Peyer's patch (tissue), 4 donors: Measurements from ENCODE around the gene MEGF8.

Source experiments
- POLR2A ChIP-seq, 2 donors: fragments of 450-650 bp; IDR thresholded peaks; one replicate each; pipeline ENCODE4 v1.5.1; 2017; ENCODE audit warnings: antibody characterized with exemption in 2 of 2, mild to moderate bottlenecking in 2 of 2, moderate library complexity in 2 of 2
- TF ChIP-seq, protein P1 (sequence below), 6 experiments: fragments of 450-650 bp in 4 of 6; fragments of 200-600 bp in 2 of 6; sonication (generic) in 1 of 6; IDR thresholded peaks; one replicate each; pipeline ENCODE4 v1.5.1; 2017 to 2019; ENCODE audit warnings: antibody characterized with exemption in 6 of 6, mild to moderate bottlenecking in 3 of 6, moderate library complexity in 1 of 6

DNA sequence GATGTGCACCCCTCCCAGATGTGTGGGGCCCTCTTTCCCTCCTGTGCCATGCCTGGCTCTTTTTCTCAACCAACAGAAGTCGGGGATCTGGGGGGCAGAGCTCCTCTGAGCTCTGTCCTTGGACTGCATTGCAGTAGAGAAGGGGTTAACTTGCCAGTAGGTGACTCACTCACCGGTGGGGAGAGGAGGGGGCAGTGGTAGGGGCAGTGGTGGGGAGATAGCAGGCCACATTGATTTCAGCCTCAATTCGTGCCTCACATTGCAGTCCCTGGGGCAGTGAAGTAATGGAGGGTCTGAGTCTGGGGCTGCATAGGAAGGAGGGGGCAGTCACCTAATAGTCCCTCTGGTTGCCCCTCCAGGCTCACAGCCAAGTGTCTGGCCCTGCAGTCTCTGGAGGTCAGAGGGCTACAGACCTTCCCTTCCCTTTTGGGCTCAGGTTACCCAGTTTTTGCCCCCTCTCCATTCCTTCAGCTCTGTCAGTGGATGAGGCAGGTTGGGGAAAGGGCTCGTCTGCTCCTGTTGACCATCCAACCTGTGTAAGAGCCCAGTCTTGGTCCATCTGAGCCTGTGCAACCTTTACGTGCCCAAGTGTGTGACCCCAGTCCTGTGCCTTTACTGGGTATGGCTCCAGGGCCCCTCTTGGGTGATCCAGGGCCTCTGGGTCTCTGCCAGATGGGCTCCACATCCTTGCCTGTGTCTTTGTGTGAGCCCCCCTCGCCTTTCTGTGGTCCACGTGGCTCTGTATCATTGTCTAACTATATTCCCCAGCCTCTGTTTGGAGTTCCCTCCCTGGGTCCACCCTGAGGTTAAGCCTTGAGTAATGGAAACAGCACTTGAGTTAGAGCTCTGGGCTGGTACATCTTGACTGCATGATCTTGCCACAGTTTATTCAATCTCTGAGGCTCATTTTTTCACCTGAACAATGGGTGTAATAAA lies 43.3 kb upstream of the MEGF8 start:
- TF ChIP-seq, protein P1, sequence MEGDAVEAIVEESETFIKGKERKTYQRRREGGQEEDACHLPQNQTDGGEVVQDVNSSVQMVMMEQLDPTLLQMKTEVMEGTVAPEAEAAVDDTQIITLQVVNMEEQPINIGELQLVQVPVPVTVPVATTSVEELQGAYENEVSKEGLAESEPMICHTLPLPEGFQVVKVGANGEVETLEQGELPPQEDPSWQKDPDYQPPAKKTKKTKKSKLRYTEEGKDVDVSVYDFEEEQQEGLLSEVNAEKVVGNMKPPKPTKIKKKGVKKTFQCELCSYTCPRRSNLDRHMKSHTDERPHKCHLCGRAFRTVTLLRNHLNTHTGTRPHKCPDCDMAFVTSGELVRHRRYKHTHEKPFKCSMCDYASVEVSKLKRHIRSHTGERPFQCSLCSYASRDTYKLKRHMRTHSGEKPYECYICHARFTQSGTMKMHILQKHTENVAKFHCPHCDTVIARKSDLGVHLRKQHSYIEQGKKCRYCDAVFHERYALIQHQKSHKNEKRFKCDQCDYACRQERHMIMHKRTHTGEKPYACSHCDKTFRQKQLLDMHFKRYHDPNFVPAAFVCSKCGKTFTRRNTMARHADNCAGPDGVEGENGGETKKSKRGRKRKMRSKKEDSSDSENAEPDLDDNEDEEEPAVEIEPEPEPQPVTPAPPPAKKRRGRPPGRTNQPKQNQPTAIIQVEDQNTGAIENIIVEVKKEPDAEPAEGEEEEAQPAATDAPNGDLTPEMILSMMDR (IDR thresholded peaks at IDR 0.05): no peak
- TF ChIP-seq POLR2A (IDR thresholded peaks at IDR 0.05): no peak
